HG03139 (cell line): ENCODE measurements around the gene PDE7B.
"Not testable (repeated sequence)": the region's sequence is repeated elsewhere in the genome, so short reads cannot be mapped to it uniquely, and the experiment has no call there.

Experiments
- ATAC-seq: cut with Tn5 transposase; IDR thresholded peaks from one replicate; pipeline ENCODE4 v1.9.1; 2021; ENCODE audit not compliant: unreplicated experiment

PDE7B gene

DNA sequence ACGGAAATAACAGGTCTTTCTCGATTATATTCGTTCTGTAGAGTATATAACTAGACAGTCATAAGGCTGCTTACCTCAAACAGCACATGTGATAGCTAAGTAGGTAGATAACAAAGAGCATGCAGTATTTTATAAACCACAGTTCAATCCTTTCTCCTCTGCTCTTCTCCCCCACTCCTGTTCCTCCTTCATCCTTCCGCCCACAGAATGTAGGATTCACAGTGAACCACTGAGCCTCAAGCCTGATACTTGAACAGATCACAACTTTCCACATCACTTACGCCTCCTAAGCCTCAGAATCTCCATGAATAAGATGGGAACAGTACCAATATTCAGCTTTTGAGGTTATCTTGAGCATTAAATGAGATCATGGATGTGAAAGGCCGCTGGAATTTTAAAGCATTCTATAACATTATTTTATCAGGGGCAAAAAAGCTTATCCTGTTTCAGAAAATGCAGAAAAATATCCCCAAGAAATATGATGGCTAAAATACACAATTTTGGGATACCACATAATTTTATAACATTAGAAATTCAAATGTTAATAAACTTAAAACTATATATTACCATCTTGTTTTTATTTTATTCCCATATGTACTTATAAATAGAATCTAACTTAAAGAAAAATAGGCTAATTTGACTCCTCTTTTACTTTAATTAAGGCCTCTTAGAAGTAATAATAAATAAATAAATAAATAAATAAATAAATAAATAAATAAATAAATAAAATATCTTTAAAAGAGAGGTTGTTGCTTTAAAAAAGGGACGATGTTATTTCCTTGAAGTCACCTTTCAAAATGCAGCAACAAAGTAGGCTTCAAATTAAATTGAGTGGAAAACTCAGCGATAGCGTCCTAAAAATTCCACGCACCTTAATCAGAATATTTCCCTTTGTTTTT is 365.3 kb downstream of the PDE7B start:
- no peak for ATAC-seq

DNA sequence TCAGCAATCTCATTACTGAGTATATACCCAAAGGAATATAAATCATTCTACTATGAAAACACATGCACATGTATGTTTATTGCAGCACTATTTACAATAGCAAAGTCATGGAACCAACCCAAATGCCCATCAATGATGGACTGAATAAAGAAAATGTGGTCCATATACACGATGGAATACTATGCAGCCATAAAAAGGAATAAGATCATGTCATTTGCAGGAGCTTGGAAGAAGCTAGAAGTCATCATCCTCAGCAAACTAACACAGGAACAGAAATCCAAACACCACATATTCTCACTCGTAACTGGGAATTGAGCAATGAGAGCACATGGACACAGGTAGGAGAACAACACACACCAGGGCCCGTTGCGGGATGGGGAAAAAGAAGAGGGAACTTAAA is 373.5 kb downstream of the PDE7B start:
- not testable (repeated sequence) for ATAC-seq

DNA sequence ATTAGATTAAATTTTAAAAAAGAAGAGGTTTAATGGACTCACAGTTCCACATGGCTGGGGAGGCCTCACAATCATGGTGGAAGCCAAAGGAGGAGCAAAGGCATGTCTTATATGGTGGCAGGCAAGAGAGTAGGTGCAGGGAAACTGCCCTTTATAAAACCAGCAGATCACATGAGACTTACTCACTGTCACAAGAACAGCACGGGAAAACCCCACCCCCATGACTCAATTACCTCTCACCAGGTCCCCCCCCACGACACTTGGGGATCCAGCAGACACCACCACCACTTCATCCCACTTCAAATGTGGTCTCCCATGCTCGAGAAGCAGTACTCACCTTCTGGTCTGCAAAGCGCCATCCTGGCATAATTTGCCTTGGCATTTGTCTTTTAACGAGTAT is 374.0 kb downstream of the PDE7B start:
- no peak for ATAC-seq

DNA sequence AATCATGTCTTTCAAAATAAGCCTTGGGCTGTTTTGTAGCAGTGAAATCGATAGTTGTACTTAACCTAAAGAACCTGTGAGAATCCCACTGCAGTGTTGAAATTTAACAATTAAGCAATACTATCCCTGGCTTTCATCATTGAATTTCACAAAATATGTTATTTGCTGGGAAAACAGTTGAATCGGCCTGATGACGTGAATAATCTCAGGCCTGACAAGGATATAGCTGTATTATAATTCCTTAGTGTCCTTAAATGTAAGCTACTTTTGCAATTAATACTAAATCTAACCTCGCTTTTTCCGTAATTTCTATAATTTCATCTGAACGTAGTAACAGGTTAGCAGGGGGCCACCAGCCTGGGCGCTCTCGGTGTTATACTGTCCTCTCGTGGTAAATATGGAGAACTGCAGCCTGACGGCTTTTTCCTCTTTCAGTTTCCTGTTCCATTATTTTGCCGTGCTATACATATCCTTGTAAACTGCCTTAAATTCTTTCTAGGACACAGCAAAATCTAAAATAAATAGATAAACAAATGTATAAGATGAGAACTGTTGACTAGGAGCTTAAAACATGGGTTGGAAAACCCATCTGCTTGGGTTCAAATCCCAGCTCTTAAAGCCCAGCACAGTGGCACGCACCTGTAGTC is 374.6 kb downstream of the PDE7B start:
- no peak for ATAC-seq

DNA sequence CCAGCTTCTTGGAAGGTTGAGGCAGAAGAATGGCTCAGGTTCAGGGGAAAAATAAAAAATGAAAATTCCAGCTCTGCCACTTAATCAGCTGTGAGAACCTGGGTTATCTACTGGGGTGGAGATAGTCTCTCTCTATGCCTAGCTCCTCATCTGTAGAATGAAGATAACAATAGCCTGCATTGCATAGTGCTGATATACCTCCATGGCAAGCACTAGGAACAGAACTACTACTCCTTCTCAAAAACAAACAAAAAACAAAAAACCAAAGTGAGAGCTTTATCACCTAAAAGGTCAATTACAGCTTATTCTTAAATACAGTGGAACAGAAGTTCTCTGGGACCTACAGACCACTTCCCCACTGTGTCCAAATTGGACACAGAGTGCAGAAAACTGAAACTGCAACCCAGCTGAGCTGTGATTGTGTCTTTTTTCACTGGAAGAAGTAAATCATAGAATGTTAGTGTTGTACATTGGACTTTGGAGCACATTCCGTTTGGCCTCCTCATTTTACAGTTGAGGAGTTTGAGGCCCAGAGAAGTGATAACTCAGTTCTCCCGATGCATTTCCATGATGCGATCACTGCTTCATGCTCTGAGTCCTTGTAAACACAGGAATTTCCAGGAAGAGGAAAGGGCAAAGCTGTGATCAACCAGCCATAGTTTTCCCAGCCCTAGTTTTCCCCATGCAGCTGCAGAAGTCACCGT is 375.3 kb downstream of the PDE7B start:
- no peak for ATAC-seq

DNA sequence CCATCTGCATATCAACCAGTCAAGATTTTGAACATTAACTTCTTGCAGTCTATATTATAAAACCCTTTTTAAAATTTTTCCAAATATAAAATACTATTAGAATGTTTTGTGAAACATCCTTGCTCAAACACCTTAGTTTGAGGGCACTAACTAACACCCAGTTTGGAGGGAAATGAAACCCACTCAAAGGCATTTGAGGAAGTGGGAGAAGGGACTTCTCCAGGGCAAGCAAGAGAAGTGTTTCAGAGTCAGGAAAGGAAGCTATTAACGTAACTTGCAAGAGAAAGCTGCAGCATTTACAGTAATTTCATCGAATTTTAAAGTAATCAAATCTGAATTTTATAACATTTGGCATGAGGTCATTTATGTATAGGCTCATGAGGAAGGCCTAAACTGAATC is 377.3 kb downstream of the PDE7B start:
- no peak for ATAC-seq

DNA sequence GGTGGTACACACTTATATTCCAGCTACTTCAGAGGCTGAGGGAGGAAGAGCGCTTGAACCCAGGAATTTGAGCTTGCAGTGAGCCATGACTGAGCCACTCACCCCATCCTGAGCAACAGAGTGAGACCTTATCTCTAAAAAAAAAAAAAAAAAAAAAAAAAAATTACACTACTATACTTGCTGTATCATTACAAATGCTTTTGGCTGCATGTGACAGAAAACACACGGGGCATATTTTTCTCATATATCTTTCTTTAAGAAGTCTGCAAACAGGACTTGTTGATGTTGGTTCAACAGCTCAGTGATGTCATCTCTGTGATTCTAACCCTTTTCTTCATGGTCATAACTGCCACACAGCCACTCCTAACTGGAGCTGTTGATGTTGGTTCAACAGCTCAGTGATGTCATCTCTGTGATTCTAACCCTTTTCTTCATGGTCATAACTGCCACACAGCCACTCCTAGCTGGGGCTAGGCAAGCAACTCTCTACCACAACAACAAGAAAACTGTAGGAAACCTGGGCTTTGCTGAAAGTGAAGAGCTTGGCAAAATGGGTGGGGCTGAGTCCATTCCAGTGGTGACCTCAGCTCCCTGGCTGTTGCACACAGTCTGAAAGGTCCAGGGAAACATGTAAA is 378.8 kb downstream of the PDE7B start:
- no peak for ATAC-seq

DNA sequence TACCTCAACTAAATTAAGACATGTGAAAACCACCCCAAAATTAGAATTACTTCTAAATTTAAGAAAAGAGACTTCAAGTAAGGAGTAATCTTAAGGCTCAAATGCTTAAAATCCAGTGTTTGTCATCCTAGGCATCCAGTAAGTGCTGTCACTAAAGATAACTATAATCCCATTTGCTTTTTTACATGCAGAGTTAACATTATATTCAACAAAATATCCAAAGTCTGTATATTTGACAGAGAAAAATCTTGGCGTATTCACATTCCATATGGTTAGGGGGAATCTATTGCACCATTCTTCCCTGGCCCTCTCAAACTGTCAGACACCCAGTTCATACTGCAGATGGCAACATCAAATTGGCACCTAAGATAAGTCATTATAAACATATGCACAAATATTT is 381.2 kb downstream of the PDE7B start:
- no peak for ATAC-seq

DNA sequence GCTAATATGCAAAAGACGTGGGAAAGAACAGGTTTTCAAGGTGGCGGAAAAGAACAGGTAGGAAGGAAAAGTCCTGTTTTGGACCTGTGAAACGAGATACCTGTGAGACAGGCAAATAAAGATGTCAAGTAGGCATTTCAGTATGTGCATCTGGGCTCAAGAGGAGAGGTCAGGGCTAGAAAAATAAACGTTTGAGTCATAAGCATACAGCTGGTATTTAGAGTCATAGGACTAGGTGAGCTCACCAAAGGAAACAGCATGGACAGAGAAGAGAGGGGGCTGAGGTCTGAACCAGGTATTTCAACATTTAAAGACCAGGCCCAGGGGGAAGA is 383.7 kb downstream of the PDE7B start:
- no peak for ATAC-seq

DNA sequence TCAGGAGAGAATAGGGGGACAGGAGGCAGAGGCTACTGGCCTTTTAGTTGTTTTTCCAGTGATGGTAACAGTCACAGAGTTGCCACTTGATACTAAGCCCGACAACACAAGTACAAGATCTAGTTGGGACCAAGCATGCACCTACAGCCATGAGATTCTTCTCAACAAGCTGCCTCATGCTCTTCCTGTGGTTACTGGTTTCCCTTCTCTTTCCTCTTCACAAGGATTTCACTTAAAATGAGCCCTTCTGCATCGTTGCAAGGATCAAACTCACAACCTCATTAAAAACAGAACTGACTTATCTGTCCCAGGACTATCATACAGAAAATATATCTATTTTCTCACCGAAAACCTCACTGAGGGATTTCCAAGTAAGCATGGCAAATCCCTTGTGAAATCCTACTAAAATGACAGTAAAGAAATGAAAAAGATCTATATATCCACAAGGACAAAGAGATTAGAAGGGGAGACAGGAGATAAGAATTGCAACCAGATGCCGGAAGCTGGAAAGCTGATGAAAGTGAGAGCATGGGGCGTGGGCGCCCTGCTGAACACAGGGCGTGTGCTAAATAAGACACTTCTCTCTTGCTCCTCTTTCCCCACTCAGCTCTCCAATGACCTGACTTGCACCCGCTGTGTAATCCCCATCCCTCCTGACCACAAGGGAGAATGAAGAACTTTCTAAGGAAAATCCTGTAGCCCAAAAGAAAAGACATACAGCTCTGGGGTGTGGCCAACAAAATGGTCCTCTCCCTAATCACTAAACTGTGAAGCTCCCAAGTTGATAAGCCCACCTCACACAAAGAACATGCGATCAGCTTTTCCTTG is 385.2 kb downstream of the PDE7B start:
- no peak for ATAC-seq

DNA sequence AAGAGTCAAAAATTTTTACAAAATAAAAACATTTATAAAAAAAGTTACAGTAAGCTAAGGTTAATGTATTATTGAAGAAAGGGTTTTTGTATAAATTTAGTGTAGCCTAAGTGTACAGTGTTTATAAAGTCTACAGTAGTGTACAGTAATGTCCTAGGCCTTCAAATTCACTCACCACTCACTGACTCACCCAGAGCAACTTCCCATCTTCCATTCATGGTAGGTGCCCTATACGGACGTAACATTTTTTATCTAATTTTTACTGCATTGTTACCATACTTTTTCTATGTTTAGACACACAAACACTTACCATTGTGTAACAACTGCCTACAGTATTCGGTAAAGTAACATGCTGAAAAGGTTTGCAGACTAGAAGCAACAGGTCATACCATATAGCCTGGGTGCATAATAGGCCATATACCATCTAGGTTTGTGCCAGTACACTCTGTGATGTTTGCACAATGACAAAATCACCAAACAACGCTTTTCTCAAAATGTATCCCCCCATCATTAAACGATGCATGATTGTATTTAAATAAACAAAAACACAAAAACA is 392.6 kb downstream of the PDE7B start:
- ATAC-seq: no peak
